Activated CD4-positive, alpha-beta T cell treated with anti-CD3 and anti-CD28 coated beads for 36 hours (primary cell): ENCODE data around the gene KRTAP19-1. TPM values are rescaled to one million over a fixed set of nuclear protein-coding genes. Genes with fewer than 3 reads are reported as not detected.
"Not testable (repeated sequence)": the region's sequence is repeated elsewhere in the genome, so short reads cannot be mapped to it uniquely, and the experiment has no call there.

ENCODE experiments used
- ATAC-seq: fragments of 200-7000 bp; cut with Tn5 transposase; one replicate; pipeline ENCODE4 v1.10.0; 2021; ENCODE audit warnings: mild to moderate bottlenecking, moderate library complexity
- CTCF ChIA-PET: fragments of 350-600 bp; sonication (Branson Sonifier 250); formaldehyde crosslinking; loops from one replicate; lab custom pipeline; 2021; ENCODE audit warnings: antibody characterized with exemption; lab: Charles Lee
- POLR2A ChIA-PET: fragments of 350-600 bp; sonication (Branson Sonifier 250); formaldehyde crosslinking; loops from one replicate; lab custom pipeline; 2021; ENCODE audit warnings: antibody characterized with exemption, inconsistent platforms; lab: Charles Lee
- DNase-seq: peaks from one replicate; pipeline ENCODE4 v3.0.0-alpha.2; 2020
- H3K27ac Mint-ChIP-seq: one replicate; pipeline ENCODE4 v1.8.0; 2021; ENCODE audit warnings: mixed read lengths
- H3K27me3 Mint-ChIP-seq: one replicate; pipeline ENCODE4 v1.8.0; 2021; ENCODE audit warnings: mixed read lengths
- H3K36me3 Mint-ChIP-seq: one replicate; pipeline ENCODE4 v1.8.0; 2021; ENCODE audit warnings: low read depth, mixed read lengths
- H3K4me1 Mint-ChIP-seq: one replicate; pipeline ENCODE4 v1.8.0; 2021; ENCODE audit warnings: mixed read lengths
- H3K4me3 Mint-ChIP-seq: one replicate; pipeline ENCODE4 v1.8.0; 2021; ENCODE audit warnings: mild to moderate bottlenecking, moderate library complexity, mixed read lengths
- H3K9me3 Mint-ChIP-seq: one replicate; pipeline ENCODE4 v1.8.0; 2021; ENCODE audit warnings: low read depth, mixed read lengths
- intact Hi-C, 2 experiments: fragments of 100-400 bp; cut with DNase I in 1 of 2; cut with micrococcal nuclease in 1 of 2; formaldehyde crosslinking; loops; one replicate each; pipeline versions ENCODE4 v1.14.2 to v1.15.1; 2022 to 2024; cut with DNase I, micrococcal nuclease
- total RNA-seq, 2 experiments: library from RNA; stranded (reverse); gene quantifications; one replicate each; pipeline ENCODE4 v1.2.3, GENCODE V29; 2021

The KRTAP19-1 gene
- not detected for total RNA-seq

DNA sequence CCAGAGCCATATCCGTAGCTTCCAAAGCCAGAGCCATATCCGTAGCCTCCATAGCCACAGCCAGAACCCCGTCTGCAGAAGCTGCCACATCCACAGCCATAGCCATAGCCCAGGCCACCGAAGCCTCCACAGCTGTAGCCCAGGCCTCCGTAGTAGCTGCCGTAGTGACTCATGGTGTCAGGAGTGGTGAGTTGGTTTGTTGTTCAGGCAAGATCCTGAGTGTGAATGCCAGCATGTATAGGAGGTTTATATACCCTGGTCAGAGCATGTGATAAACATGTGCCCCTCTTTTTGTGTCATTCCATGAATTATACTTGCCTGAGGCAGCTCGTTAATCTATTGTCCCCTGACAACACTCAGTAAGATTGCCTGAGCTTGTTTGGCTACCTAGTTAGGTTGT lies at the start of gene KRTAP19-1:
Gene KRTAP19-1 (minus strand): TSS at position 223 of the 400 bp plus-strand sequence. CDS start 50 bp downstream, at position 173.
- DNase-seq (no peak), ATAC-seq (no peak)
- ChIA-PET POLR2A (no interaction called here), CTCF (no interaction called here)
- Mint-ChIP-seq H3K4me1 (no peaks in the 10 kb centered on the region), H3K27me3 (peaks cover 4% of the 10 kb centered on the region), H3K9me3 (peaks cover 2% of the 10 kb centered on the region), H3K36me3 (no peaks in the 10 kb centered on the region), H3K4me3 (no peak within 1 kb of the TSS), H3K27ac (no peak within 1 kb of the TSS)
- intact Hi-C loops = no loop called here

DNA sequence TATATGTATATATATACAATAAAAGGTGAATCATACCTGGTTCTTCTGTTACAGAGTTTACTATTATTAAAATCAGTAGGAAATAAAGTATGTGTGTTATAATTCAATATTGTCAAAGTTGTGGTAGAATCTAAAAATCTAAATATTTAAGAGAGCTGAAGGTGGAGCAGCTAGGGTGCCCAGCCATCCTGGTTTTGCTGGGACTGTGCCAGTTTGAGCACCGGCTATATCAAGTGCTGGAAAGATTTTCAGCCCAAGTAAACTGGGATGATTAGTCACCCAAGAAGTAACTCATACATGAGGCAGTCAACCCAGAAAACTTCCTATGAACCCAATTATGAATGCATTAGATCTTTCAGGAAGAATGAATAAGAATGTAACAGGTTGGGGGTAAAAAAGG lies 38.7 kb upstream of the KRTAP19-1 start:
- no peaks in the 10 kb centered on the region for H3K4me1 Mint-ChIP-seq
- H3K27ac Mint-ChIP-seq = no peak overlapping the region
- DNase-seq (no peak), ATAC-seq (no peak)
- H3K9me3 Mint-ChIP-seq = no peaks in the 10 kb centered on the region
- POLR2A ChIA-PET = no interaction called here
- intact Hi-C loops = no loop called here
- no peak overlapping the region for H3K4me3 Mint-ChIP-seq
- H3K27me3 Mint-ChIP-seq = peaks cover 1% of the 10 kb centered on the region
- CTCF ChIA-PET = no interaction called here
- H3K36me3 Mint-ChIP-seq = no peaks in the 10 kb centered on the region

DNA sequence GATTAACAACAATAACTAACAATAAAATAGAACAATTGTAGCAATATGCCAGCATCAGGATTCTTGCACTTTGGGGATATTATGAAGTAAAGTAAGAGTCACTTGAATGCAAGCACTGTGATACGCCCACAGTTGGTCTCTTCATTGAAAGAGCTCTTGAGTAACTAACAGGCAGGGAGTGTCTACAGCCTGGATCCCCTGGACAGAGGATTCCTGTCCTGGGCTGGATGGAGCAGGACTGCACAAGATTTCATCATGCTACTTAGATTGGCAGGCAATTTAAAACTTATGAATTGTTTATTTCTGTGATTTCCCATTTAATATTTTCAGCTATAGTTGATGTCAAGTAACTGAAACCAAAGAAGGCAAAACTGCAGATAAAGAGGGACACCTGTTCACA lies 35.5 kb upstream of the KRTAP19-1 start:
- POLR2A ChIA-PET = no interaction called here
- DNase-seq (no peak), ATAC-seq (no peak)
- Mint-ChIP-seq H3K27ac (no peak overlapping the region), H3K4me1 (no peaks in the 10 kb centered on the region), H3K27me3 (no peaks in the 10 kb centered on the region), H3K9me3 (no peaks in the 10 kb centered on the region), H3K36me3 (no peaks in the 10 kb centered on the region), H3K4me3 (no peak overlapping the region)
- CTCF ChIA-PET = interaction anchor here (2.4 kb wide), 1 partner anchor 9 kb away, joined by 7 read pairs; no protein-coding TSS in a partner anchor
- intact Hi-C loops = no loop called here

DNA sequence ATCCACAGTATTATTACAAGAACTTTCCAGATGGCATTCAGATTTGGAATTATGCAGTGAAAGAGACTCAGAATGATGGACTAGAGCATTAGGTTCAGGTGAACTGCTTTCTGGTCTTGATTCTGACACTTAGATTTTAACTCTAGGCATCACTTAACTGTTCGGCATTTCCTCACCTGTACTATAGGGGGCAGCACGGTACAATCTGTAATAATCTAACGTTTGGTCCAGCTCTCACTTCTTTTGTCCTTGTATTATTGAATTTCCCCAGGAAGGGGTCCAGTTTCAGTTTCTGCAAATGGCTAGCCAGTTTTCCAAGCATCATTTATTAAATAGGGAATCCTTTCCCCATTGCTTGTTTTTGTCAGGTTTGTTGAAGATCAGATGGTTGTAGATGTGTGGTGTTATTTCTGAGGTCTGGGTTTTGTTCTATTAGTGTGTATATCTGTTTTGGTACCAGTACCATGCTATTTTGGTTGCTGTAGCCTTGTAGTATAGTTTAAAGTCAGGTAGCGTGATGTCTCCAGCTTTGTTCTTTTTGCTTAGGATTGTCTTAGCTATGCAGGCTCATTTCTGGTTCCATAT lies 25.5 kb upstream of the KRTAP19-1 start:
- H3K36me3 Mint-ChIP-seq, H3K4me3 Mint-ChIP-seq, ATAC-seq, H3K27me3 Mint-ChIP-seq, H3K4me1 Mint-ChIP-seq, H3K27ac Mint-ChIP-seq, H3K9me3 Mint-ChIP-seq, POLR2A ChIA-PET: not testable (repeated sequence)
- CTCF ChIA-PET = interaction anchor here (1.0 to 3.2 kb wide), 5 partner anchors 11 to 64 kb away, joined by 3 to 16 read pairs (median 5); partner anchors contain the start of gene KRTAP19-2
- intact Hi-C loops = loop anchor here (1.0 to 2.0 kb wide), 3 partner anchors 227 to 581 kb away; no protein-coding TSS in a partner anchor
- DNase-seq = peak; percentile 21

DNA sequence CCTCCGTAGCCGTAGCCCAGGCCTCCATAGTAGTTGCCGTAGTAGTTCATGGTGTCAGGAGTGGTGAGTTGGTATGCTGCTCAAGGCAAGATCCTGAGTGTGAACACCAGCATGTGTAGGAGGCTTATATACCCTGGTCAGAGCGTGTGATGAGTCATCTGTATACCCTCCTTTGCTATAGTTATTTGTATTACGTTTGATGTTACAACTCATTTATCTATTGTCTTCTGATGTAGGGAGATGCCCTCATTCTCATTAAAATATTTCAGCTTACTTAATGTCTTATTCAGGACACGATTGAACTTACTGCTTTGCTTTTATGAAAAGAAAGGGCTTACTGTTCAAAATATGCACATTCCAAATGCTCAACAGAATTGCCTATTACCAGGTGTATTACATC lies 21.9 kb upstream of the KRTAP19-1 start, which contains the start of gene KRTAP19-5:
Gene KRTAP19-5 (minus strand): TSS at position 101 of the 400 bp plus-strand sequence. CDS start 51 bp downstream, at position 50.
- Mint-ChIP-seq H3K4me3 (no peak within 1 kb of the TSS), H3K27ac (no peak within 1 kb of the TSS), H3K4me1 (no peaks in the 10 kb centered on the region), H3K36me3 (no peaks in the 10 kb centered on the region), H3K9me3 (no peaks in the 10 kb centered on the region), H3K27me3 (no peaks in the 10 kb centered on the region)
- CTCF ChIA-PET = no interaction called here
- intact Hi-C loops = no loop called here
- DNase-seq = no peak
- POLR2A ChIA-PET = no interaction called here
- ATAC-seq = no peak

DNA sequence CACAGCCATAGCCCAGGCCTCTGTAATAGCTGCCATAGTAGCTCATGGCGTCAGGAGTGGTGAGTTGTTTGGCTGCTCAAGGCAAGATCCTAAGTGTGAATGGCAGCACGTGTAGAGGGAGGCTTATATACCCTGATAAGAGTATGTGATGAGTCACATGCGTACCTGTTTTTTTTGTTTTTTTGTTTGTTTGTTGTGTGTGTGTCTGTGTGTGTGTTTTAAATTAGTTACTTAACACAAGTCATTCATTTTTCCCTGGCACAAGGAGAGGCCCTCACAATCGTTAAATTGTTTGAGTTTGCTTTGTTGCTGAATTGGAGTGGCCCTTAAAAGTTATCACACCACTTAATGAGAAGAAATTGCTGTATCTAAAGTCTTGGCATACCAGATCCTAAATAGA lies 16.9 kb upstream of the KRTAP19-1 start, which contains the start of gene KRTAP19-4:
Gene KRTAP19-4 (minus strand): TSS at position 101 of the 400 bp plus-strand sequence. CDS start 55 bp downstream, at position 46.
- no peaks in the 10 kb centered on the region for H3K9me3 Mint-ChIP-seq
- no peak within 1 kb of the TSS for H3K4me3 Mint-ChIP-seq
- ChIA-PET POLR2A (interaction anchor here (0.6 kb wide), 1 partner anchor 56 kb away, joined by 4 read pairs; no protein-coding TSS in a partner anchor), CTCF (interaction anchor here (0.6 kb wide), 1 partner anchor 509 kb away, joined by 3 read pairs; no protein-coding TSS in a partner anchor)
- H3K4me1 Mint-ChIP-seq = no peaks in the 10 kb centered on the region
- DNase-seq (no peak), ATAC-seq (no peak)
- H3K36me3 Mint-ChIP-seq = no peaks in the 10 kb centered on the region
- H3K27me3 Mint-ChIP-seq = no peaks in the 10 kb centered on the region
- intact Hi-C loops = no loop called here
- H3K27ac Mint-ChIP-seq = no peak within 1 kb of the TSS

DNA sequence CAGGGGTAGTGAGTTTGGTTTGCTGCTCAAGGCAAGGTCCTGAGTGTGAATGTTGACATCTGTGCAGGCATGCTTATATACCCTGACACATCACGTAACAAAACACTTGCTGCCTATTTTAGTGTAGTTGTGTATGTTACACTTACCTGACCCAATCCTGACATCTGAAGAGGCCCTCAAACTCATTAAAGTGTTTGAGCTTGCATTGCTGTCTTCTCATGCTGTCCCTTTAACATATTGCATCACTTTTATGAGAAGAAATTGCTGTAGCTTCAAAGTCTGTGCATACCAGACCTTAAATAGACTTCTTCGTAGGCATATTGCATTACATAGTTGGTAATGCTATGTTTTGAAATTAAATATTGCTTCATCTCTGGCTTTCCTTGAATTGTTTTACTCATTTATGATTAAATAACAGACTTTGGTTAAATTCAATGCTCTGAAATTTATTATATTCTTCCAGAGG lies 11.8 kb upstream of the KRTAP19-1 start, which contains the start of gene KRTAP19-3:
Gene KRTAP19-3 (minus strand): TSS at position 51 of the 466 bp plus-strand sequence. CDS start 56 bp downstream, outside the sequence.
- H3K4me1 Mint-ChIP-seq = no peaks in the 10 kb centered on the region
- peaks cover 2% of the 10 kb centered on the region for H3K27me3 Mint-ChIP-seq
- DNase-seq (no peak), ATAC-seq (no peak)
- H3K36me3 Mint-ChIP-seq = no peaks in the 10 kb centered on the region
- intact Hi-C loops = no loop called here
- POLR2A ChIA-PET = no interaction called here
- H3K4me3 Mint-ChIP-seq = no peak within 1 kb of the TSS
- H3K27ac Mint-ChIP-seq = no peak within 1 kb of the TSS
- no peaks in the 10 kb centered on the region for H3K9me3 Mint-ChIP-seq
- CTCF ChIA-PET = interaction anchor here (1.1 kb wide), 1 partner anchor 14 kb away, joined by 3 read pairs; no protein-coding TSS in a partner anchor

DNA sequence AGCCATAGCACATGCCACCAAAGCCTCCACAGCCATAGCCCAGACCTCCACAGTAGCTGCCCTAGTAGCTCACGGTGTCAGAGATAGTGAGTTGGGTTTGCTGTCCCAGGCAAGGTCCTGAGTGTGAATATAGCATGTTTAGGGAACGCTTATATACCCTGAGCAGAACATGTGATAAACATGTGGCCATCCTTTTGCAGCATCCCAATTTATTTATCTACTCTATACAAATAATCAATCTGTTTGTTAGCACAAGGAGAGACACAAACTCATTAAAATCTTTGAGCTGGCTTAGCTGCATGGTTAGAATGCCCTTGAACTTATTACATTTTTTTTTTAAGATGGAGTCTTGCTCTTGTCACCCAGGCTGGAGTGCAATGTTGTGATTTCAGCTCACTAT lies 7.2 kb upstream of the KRTAP19-1 start, which contains the start of gene KRTAP19-2:
Gene KRTAP19-2 (minus strand): TSS at position 101 of the 400 bp plus-strand sequence. CDS start 88 bp downstream, at position 13.
- intact Hi-C loops = no loop called here
- ATAC-seq (no peak), DNase-seq (no peak)
- Mint-ChIP-seq H3K4me3 (no peak within 1 kb of the TSS), H3K27me3 (peaks cover 2% of the 10 kb centered on the region), H3K9me3 (peaks cover 13% of the 10 kb centered on the region), H3K27ac (no peak within 1 kb of the TSS), H3K4me1 (no peaks in the 10 kb centered on the region), H3K36me3 (no peaks in the 10 kb centered on the region)
- ChIA-PET POLR2A (no interaction called here), CTCF (interaction anchor here (1.5 kb wide), 1 partner anchor 18 kb away, joined by 3 read pairs; no protein-coding TSS in a partner anchor)

DNA sequence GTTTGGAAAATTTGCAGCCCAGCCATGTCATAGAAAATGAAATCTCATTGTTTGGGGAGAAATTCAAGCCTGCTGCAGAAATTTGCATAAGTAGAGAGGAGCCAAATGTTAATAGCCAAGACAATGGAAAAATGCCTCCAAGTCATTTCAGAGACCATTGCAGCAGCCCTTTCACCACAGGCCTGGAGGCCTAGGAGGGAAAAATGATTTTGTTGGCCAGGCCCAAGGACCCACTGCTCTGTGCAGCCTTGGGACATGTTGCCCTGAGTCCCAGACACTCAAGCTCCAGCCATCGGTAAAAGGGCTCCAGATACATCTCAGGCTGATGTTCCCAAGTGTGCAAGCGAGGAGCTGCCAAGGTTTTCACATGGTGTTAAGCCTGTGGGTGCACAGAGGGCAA lies 6.0 kb upstream of the KRTAP19-1 start:
- Mint-ChIP-seq H3K27me3 (peaks cover 3% of the 10 kb centered on the region), H3K9me3 (peaks cover 13% of the 10 kb centered on the region), H3K27ac (no peak overlapping the region), H3K4me1 (no peaks in the 10 kb centered on the region), H3K4me3 (no peak overlapping the region), H3K36me3 (no peaks in the 10 kb centered on the region)
- intact Hi-C loops = no loop called here
- DNase-seq (no peak), ATAC-seq (no peak)
- POLR2A ChIA-PET = no interaction called here
- CTCF ChIA-PET = no interaction called here

DNA sequence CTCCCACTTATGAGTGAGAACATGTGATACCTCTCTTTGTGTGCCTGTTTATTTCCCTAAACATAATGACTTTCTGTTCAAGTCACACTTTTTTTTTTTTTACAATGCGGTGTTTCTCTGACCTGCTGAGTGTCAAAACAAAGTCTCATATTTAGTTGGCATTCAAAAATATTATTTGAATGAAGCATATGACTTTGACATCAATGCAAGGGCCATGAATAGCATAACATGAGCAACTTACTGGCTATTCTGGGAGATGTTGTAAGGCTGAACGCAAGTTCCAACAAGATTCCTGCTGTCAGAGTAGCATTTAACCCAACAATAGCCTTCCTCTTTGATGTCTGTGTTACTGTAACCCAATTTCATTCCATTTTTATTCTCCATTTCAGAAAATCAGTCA lies 2.0 kb upstream of the KRTAP19-1 start:
- Mint-ChIP-seq H3K9me3 (peaks cover 13% of the 10 kb centered on the region), H3K36me3 (no peaks in the 10 kb centered on the region), H3K27ac (no peak overlapping the region), H3K27me3 (peaks cover 3% of the 10 kb centered on the region), H3K4me1 (no peaks in the 10 kb centered on the region), H3K4me3 (no peak overlapping the region)
- intact Hi-C loops = no loop called here
- CTCF ChIA-PET = no interaction called here
- POLR2A ChIA-PET = no interaction called here
- DNase-seq = no peak
- ATAC-seq = no peak

DNA sequence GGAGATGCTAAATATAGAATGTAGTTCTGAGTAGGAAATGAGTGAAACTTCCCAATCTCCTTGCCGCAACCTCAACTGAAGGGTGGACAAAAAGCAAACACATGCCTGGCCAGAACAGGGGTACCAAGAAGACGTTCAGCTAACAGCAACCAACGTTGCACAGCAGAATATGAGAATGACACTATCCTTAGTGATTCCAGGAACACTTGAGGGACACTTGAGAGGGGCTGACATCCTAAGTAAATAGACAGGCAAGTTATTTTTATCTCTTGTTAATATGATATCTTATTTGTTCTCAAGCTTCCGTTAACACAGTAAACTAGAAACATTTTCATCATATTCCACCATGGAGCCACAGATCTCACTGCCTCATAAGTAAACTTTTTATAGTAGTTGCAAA lies 908 bp downstream of the KRTAP19-1 start:
- no peak for ATAC-seq
- H3K4me1 Mint-ChIP-seq = no peaks in the 10 kb centered on the region
- intact Hi-C loops = no loop called here
- POLR2A ChIA-PET = no interaction called here
- CTCF ChIA-PET = no interaction called here
- no peaks in the 10 kb centered on the region for H3K36me3 Mint-ChIP-seq
- peaks cover 7% of the 10 kb centered on the region for H3K27me3 Mint-ChIP-seq
- no peak overlapping the region for H3K4me3 Mint-ChIP-seq
- DNase-seq = no peak
- H3K27ac Mint-ChIP-seq = no peak overlapping the region
- H3K9me3 Mint-ChIP-seq = no peaks in the 10 kb centered on the region

DNA sequence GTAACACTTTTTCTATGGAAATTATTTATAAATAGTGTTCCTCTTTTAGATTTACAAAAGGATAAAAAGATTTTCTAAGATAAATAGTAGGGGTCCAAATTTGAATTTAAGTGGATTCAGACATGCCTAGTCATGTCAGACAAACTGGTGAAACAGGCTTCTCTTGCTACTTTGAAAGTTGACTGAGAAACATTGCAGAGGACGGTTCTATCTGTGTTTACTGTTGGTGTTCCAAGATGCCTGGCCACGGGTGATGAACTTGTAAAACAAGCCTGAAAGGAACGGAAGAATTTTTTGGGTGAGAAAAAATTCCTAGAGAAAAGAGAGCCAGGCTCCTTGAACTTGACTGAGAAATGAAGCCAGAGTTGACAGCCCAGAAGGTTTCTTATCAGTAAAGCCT lies 2.2 kb downstream of the KRTAP19-1 start:
- no peak overlapping the region for H3K4me3 Mint-ChIP-seq
- H3K36me3 Mint-ChIP-seq = no peaks in the 10 kb centered on the region
- ATAC-seq = no peak
- DNase-seq = no peak
- no peaks in the 10 kb centered on the region for H3K4me1 Mint-ChIP-seq
- POLR2A ChIA-PET = no interaction called here
- H3K27ac Mint-ChIP-seq = no peak overlapping the region
- H3K9me3 Mint-ChIP-seq = no peaks in the 10 kb centered on the region
- intact Hi-C loops = no loop called here
- peaks cover 8% of the 10 kb centered on the region for H3K27me3 Mint-ChIP-seq
- CTCF ChIA-PET = no interaction called here
